ENCODE results near the gene SLC43A3.

Gene SLC43A3

DNA sequence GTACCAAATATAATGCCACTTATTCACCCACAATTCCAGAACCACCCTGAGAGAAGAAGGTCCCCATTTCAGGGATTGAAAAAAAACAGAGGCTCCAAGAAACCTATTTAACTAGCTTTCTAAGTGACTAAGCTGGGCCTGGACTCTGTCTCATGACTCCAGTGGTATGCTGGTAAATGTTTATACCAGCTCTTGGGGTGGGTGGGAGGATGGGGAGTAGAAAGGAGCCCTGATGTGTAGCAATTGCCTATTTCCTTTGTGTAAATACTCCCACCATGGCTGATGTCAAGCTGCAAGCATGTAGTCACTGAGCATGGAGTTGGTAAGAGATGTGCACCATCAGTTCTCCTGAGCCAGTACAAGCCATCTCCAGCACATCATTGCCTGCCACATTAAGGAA lies 48.7 kb downstream of the SLC43A3 start:
- in situ Hi-C loops (cut with MboI; ENCODE audit: low sequenced_read_pairs, unreplicated experiment) = no loop called here
- no peak for DNase-seq (ENCODE audit: low spot score)
- TF ChIP-seq, protein P1, sequence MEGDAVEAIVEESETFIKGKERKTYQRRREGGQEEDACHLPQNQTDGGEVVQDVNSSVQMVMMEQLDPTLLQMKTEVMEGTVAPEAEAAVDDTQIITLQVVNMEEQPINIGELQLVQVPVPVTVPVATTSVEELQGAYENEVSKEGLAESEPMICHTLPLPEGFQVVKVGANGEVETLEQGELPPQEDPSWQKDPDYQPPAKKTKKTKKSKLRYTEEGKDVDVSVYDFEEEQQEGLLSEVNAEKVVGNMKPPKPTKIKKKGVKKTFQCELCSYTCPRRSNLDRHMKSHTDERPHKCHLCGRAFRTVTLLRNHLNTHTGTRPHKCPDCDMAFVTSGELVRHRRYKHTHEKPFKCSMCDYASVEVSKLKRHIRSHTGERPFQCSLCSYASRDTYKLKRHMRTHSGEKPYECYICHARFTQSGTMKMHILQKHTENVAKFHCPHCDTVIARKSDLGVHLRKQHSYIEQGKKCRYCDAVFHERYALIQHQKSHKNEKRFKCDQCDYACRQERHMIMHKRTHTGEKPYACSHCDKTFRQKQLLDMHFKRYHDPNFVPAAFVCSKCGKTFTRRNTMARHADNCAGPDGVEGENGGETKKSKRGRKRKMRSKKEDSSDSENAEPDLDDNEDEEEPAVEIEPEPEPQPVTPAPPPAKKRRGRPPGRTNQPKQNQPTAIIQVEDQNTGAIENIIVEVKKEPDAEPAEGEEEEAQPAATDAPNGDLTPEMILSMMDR (IDR thresholded peaks at IDR 0.05; ENCODE audit: borderline replicate concordance, control extremely low read depth, extremely low read depth, insufficient read depth, missing control alignments) = no peak

DNA sequence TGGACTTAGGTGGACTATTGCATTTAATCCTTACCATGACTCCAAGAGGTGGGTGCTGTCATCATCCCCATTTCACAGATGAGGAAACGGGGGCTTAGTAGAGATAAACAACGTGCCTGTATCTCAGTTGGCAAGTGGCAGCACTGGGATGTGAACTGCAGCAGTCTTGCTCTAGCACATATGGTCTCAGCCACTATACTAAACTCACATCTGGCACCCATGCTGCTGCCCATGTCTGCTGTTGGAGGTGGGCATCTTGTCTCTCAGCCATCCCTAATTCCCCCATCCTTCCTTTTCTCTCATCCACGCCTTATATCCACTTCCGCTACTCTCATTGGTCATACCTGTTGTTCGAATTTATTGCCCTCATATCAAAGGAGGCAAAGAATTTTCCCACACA lies 49.8 kb downstream of the SLC43A3 start:
- TF ChIP-seq, protein P1 (IDR thresholded peaks at IDR 0.05; ENCODE audit: borderline replicate concordance, control extremely low read depth, extremely low read depth, insufficient read depth, missing control alignments) = no peak
- in situ Hi-C loops (cut with MboI; ENCODE audit: low sequenced_read_pairs, unreplicated experiment) = no loop called here
- no peak for DNase-seq (ENCODE audit: low spot score)

DNA sequence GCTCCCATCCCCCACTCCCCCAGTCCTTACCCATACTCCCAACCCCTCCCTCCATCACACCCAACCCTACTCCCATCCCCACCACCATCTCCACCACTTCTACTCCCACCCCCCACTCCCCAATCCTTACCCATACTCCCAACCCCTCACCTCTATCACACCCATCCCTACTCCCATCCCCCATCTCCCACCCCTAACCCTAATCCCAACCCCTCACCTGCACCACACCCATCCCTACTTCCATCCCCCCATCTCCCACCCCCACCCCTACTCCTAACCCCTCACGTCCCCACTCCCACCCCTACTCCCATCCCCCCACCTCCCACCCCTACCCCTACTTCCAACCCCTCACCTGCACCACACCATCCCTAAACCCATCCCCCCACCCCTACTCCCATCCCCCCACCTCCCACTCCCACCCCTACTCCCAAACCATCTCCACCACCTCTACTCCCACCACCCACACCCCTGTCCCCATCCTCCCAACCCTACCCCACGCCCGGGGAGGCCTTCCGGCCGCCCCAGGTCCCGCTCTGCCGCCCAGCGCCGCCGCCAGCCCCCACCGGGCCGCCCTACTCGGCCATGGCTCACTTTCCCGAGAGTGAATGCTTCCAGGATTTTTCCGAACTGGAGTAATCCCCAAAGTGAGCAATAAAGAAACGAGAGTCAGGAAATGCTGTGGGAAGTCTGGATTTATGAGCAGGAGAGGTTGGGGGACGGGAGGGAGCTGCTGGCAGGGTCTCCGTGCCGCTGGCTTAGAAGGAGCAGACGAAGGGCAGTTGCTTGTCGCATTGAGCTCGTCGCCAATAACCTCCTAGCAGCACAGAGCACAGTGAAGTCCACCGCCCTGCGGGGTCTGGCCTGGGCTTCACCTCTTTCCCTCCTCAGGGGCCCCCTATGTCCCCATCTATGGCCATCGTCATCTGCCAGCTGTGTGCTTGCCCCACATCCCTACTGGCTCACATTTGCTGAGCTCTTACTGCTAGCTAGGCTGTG lies 50.5 kb downstream of the SLC43A3 start:
- in situ Hi-C loops (cut with MboI; ENCODE audit: low sequenced_read_pairs, unreplicated experiment) = no loop called here
- DNase-seq (ENCODE audit: low spot score) = no peak
- TF ChIP-seq, protein P1 (IDR thresholded peaks at IDR 0.05; ENCODE audit: borderline replicate concordance, control extremely low read depth, extremely low read depth, insufficient read depth, missing control alignments) = no peak

DNA sequence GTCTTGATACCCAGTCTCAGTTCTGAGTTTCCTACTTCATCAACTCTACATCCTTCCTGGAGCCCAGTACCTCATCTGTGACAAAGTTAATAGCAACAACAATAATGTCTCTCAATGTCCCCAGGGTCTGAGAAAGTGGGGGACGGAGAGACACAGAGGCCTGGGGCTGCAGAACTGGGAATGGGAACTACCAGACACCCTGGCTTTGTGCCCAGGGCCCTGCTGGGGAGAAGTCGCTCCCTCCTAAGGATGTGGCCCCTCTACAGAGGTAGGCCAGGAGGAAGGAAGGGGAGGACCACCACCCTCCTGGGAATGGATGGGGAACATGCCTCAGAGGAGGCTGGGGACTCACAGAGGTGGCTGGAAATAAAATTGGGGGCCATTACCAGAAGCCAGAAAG lies 51.4 kb downstream of the SLC43A3 start:
- TF ChIP-seq, protein P1 (IDR thresholded peaks at IDR 0.05; ENCODE audit: borderline replicate concordance, control extremely low read depth, extremely low read depth, insufficient read depth, missing control alignments) = no peak
- no peak for DNase-seq (ENCODE audit: low spot score)
- in situ Hi-C loops (cut with MboI; ENCODE audit: low sequenced_read_pairs, unreplicated experiment) = no loop called here

DNA sequence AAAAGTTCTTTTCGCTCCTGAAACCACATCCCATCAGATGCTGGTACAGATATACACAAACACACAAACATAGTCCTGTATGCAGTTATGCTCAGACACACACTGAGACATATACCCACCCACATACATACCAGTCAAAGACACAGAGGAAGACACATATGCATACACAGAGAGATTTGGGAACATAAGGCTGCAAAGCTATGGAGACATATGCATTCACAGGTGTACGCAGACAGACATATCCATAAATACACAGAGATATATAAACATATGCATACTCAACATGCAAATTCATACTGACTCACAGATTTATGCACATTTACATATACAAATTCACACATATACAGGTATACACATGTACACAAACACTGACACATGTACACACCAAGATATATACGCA lies 52.0 kb downstream of the SLC43A3 start:
- TF ChIP-seq, protein P1 (IDR thresholded peaks at IDR 0.05; ENCODE audit: borderline replicate concordance, control extremely low read depth, extremely low read depth, insufficient read depth, missing control alignments) = no peak
- in situ Hi-C loops (cut with MboI; ENCODE audit: low sequenced_read_pairs, unreplicated experiment) = no loop called here
- no peak for DNase-seq (ENCODE audit: low spot score)

DNA sequence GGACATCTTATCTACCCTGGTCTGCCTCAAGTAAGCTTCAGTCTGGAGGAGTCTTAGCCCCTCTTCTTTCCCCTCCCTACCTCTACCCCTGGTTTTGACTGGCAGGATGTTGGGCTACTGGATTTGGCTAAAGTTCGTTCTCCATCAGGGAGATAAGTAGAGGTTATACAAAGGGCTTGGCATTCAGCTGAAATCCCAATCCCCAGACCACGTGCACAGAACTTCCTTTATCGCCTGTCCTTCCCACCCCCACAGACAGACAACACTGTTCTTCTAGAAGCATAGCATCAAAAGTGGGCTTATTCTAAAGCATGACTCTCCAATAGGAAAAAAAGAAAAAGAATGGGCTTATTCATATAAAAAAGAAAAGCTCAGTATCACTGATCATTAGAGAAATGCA lies 53.8 kb downstream of the SLC43A3 start:
- in situ Hi-C loops (cut with MboI; ENCODE audit: low sequenced_read_pairs, unreplicated experiment) = no loop called here
- DNase-seq (ENCODE audit: low spot score) = no peak
- TF ChIP-seq, protein P1 (IDR thresholded peaks at IDR 0.05; ENCODE audit: borderline replicate concordance, control extremely low read depth, extremely low read depth, insufficient read depth, missing control alignments) = no peak

All from GM13976 (cell line).